ENCODE results near the gene SNED1.

The SNED1 gene

DNA sequence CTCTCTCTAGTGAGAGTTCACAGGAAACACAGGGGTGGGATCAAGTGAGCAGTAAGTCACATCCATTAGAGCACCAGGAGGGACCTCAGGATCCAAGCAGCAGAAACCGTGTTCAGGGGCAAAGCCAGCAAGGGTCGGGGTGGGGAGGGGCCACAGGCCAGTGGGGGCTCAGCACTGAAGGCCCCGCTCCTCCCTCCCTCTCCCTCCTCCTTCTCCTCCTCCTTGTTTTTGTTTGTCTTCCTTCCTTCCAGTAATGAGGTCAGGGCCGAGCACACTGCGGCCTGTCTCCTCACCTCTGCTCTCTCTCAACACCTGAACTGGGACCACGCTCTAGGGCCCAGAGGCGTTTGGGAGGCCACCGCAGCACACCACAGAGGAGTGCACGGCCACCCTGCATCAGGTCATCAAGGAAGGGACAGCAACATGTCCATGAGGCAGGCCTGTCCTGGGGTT is 82.8 kb downstream of the SNED1 start:
- Histone ChIP-seq H3K9me3 (ENCODE audit: control insufficient read depth, insufficient read depth, low read depth, low read length) (no peaks in the 10 kb centered on the region), H3K4me3 (ENCODE audit: low read depth, low read length) (no peak overlapping the region), H3K27me3 (ENCODE audit: control insufficient read depth, insufficient read depth, low read length) (no peaks in the 10 kb centered on the region), H3K9ac (ENCODE audit: low read length) (no peak overlapping the region), H3K36me3 (ENCODE audit: control insufficient read depth, insufficient read depth, low read length) (no peaks in the 10 kb centered on the region), H3K4me1 (ENCODE audit: control insufficient read depth, insufficient read depth, low read length) (no peaks in the 10 kb centered on the region), H3K27ac (ENCODE audit: low read depth, low read length) (no peak overlapping the region)

DNA sequence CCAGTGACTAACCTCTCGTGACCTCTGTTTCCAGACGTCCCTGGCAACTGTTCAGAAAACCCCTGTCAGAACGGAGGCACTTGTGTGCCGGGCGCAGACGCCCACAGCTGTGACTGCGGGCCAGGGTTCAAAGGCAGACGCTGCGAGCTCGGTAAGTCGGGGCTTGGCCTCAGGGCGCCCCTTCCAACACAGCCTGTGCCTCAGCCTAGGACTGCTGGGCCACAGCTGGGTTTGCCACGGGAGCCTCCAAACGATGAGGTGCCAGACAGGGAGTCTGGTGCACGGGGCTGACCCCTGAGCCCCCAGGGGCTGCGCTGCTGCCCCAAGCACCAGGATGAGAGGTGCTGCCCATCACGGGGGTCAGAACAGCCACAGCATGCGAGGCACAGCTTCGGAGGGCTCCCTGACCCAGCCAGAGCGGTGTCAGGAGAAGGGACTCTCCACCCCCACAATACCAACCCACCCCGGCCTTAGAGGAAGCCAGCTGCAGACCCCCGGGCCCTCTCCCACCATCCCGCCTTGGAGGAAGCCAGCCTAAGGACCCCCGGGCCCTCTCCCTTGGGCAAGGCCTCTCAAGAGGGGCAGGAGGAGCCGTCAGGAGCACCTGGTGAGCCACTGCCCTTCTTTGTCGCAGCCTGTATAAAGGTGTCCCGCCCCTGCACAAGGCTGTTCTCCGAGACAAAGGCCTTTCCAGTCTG is 83.4 kb downstream of the SNED1 start:
- Histone ChIP-seq H3K4me1 (ENCODE audit: control insufficient read depth, insufficient read depth, low read length) (no peaks in the 10 kb centered on the region), H3K4me3 (ENCODE audit: low read depth, low read length) (no peak overlapping the region), H3K27ac (ENCODE audit: low read depth, low read length) (no peak overlapping the region), H3K36me3 (ENCODE audit: control insufficient read depth, insufficient read depth, low read length) (peaks cover 4% of the 10 kb centered on the region; the same call in 1 of the 2 replicates), H3K9me3 (ENCODE audit: control insufficient read depth, insufficient read depth, low read depth, low read length) (no peaks in the 10 kb centered on the region), H3K27me3 (ENCODE audit: control insufficient read depth, insufficient read depth, low read length) (no peaks in the 10 kb centered on the region), H3K9ac (ENCODE audit: low read length) (peak overlapping the region; percentile 9)

DNA sequence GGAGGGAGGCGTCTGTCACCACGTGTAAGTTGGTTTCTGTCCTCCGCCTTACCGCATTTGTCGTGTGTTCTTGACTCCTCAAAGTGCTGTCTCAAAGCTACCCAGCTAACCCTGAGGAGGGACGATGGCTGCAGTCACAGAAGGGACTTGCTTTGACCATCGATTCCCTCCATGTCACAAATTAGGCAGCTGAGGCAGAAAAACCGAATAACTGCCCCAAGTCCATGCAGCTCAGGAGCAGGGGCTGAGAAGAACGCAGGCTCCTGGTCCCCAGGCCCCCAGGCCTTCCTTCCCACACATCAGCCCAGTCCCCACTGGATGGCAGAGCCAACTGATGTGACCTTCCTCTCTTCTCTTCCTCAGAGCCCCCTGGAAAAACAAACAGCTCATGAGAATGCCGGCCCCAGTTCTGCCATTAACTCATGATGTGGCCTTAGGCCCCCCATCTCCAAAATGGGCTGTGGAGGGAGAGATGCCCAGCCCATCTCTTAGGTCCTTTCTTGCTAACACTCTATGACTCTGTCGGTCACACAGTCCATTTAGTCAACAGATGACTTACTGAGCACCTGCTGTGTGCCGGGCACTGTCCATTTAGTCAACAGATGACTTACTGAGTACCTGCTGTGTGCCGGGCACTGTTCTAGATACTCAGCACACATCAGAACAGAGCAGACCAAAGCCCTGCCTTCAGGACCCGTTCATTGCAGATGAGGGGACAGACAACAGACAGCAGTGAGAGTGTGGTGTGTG is 84.1 kb downstream of the SNED1 start:
- H3K4me3 ChIP-seq (ENCODE audit: low read depth, low read length) = no peak overlapping the region

DNA sequence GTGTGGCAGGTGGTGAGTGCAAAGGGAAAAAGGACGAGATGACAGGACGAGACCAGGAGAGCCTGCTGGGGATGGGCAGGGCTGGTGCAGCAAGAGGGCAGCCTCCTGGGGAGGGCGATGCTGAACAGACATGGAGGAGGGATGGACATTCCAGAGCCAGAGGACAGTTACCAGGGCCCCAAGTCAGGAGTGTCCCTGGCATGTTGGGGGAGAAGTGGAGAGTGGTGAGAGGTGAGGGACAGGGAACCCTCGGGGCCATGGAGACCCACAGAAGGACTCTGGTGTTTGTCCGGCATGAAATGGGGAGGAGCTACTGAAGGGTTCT is 84.6 kb downstream of the SNED1 start:
- H3K4me1 ChIP-seq (ENCODE audit: control insufficient read depth, insufficient read depth, low read length) = no peaks in the 10 kb centered on the region
- H3K27me3 ChIP-seq (ENCODE audit: control insufficient read depth, insufficient read depth, low read length) = no peaks in the 10 kb centered on the region
- no peak overlapping the region for H3K4me3 ChIP-seq (ENCODE audit: low read depth, low read length)
- H3K9me3 ChIP-seq (ENCODE audit: control insufficient read depth, insufficient read depth, low read depth, low read length) = no peaks in the 10 kb centered on the region
- H3K36me3 ChIP-seq (ENCODE audit: control insufficient read depth, insufficient read depth, low read length) = peaks cover 16% of the 10 kb centered on the region
- no peak overlapping the region for H3K27ac ChIP-seq (ENCODE audit: low read depth, low read length)
- H3K9ac ChIP-seq (ENCODE audit: low read length) = no peak overlapping the region

More for the DNA sequence above, 84.1 kb downstream of the SNED1 start:
- Histone ChIP-seq H3K36me3 (ENCODE audit: control insufficient read depth, insufficient read depth, low read length) (peaks cover 11% of the 10 kb centered on the region), H3K27me3 (ENCODE audit: control insufficient read depth, insufficient read depth, low read length) (no peaks in the 10 kb centered on the region), H3K4me1 (ENCODE audit: control insufficient read depth, insufficient read depth, low read length) (no peaks in the 10 kb centered on the region), H3K27ac (ENCODE audit: low read depth, low read length) (no peak overlapping the region), H3K9ac (ENCODE audit: low read length) (peak overlapping the region; percentile 9), H3K9me3 (ENCODE audit: control insufficient read depth, insufficient read depth, low read depth, low read length) (no peaks in the 10 kb centered on the region)

DNA sequence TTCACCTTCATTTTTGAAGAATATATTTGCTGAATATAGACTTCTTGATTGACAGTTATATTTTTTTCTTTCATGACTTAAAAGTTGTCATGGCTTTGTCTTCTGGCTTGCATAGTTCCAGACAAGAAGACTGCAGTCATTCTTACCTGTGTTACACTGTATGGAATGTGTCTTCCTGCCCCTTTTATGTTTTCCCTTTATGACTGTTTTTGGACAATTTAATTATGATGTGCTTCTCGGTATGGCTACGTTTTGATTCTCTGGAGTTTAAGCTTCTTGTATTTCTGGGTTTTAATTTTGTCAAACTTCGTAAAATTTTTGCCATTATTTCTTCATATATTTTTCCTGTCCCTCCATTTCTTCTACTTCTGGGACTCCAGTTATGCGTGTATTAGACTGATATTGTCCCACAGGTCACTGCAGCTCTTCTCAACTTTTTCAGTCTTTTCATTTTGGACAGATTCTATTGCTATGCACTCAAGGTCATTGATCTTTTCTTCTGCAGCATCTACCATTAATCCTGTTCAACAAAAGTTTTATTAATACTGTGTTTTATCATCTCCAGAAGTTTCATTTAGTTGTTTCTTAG is 86.5 kb downstream of the SNED1 start:
- no peaks in the 10 kb centered on the region for H3K27me3 ChIP-seq (ENCODE audit: control insufficient read depth, insufficient read depth, low read length)
- H3K9me3 ChIP-seq (ENCODE audit: control insufficient read depth, insufficient read depth, low read depth, low read length) = no peaks in the 10 kb centered on the region
- H3K4me3 ChIP-seq (ENCODE audit: low read depth, low read length) = no peak overlapping the region
- H3K4me1 ChIP-seq (ENCODE audit: control insufficient read depth, insufficient read depth, low read length) = no peaks in the 10 kb centered on the region
- H3K27ac ChIP-seq (ENCODE audit: low read depth, low read length) = no peak overlapping the region
- H3K36me3 ChIP-seq (ENCODE audit: control insufficient read depth, insufficient read depth, low read length) = peaks cover 33% of the 10 kb centered on the region
- no peak overlapping the region for H3K9ac ChIP-seq (ENCODE audit: low read length)

DNA sequence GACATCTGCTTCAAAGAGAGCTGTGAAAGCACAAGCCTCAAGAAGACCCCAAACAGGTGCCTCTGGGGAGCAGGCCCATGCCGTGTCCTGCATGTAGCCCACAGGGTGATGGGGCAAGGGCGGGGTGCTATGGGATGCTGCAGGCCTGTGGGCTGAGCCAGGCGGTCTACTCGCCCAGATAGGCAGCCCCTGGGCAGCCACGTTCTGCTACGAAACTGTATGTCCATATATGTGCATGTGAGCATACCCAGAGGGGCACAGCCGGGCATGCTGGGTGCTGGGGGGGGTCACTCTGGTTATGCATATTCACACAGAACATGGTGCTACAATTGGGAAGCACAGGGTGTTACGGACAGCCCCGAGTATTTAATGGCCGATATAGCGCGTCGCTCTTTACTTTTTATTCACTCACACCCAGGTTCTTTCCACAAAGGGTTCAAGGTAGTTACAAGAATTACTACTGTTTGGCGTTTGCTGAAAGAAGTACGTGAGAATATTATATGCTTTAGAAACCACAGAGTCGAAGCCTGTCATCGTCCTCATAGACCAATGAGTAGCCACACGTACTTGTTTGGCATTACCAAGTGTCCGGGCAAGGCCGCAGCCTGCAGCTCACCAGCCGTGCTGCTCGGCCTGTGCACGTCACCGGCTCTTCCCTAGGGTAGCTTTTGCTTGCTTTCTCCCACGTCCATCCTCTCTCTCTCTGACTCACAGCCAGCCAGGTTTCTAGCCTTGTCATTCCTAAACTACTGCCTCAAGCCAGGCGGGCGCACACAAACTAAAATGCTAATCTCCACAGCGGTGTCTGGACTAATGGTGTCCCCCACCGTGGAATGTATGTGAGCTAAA is 89.2 kb downstream of the SNED1 start:
- Histone ChIP-seq H3K27me3 (ENCODE audit: control insufficient read depth, insufficient read depth, low read length) (no peaks in the 10 kb centered on the region), H3K36me3 (ENCODE audit: control insufficient read depth, insufficient read depth, low read length) (peaks cover 49% of the 10 kb centered on the region), H3K4me3 (ENCODE audit: low read depth, low read length) (no peak overlapping the region), H3K9me3 (ENCODE audit: control insufficient read depth, insufficient read depth, low read depth, low read length) (no peaks in the 10 kb centered on the region), H3K9ac (ENCODE audit: low read length) (no peak overlapping the region), H3K4me1 (ENCODE audit: control insufficient read depth, insufficient read depth, low read length) (no peaks in the 10 kb centered on the region), H3K27ac (ENCODE audit: low read depth, low read length) (no peak overlapping the region)

DNA sequence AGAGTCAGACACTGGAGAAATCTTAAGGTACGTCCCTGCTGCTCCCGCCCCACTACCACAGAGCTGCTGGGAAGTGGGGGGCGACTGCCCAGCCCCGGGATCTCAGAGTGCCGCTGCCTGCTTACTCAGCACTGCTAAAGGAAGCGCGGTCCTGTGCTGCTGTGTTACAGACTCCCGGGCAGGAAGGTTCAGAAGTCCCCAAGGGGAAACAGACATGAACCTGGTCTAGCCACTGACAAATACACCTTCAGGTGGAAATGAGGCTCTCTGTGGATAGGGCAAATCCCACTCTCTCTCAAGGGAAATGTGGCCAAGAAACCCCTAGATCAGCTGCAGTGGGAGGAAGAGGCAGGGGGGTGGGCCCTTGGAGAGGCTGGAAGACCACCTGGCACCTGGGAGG is 90.0 kb downstream of the SNED1 start:
- Histone ChIP-seq H3K4me1 (ENCODE audit: control insufficient read depth, insufficient read depth, low read length) (no peaks in the 10 kb centered on the region), H3K27me3 (ENCODE audit: control insufficient read depth, insufficient read depth, low read length) (no peaks in the 10 kb centered on the region), H3K36me3 (ENCODE audit: control insufficient read depth, insufficient read depth, low read length) (peaks cover 55% of the 10 kb centered on the region), H3K9me3 (ENCODE audit: control insufficient read depth, insufficient read depth, low read depth, low read length) (no peaks in the 10 kb centered on the region), H3K4me3 (ENCODE audit: low read depth, low read length) (no peak overlapping the region), H3K9ac (ENCODE audit: low read length) (no peak overlapping the region), H3K27ac (ENCODE audit: low read depth, low read length) (no peak overlapping the region)

DNA sequence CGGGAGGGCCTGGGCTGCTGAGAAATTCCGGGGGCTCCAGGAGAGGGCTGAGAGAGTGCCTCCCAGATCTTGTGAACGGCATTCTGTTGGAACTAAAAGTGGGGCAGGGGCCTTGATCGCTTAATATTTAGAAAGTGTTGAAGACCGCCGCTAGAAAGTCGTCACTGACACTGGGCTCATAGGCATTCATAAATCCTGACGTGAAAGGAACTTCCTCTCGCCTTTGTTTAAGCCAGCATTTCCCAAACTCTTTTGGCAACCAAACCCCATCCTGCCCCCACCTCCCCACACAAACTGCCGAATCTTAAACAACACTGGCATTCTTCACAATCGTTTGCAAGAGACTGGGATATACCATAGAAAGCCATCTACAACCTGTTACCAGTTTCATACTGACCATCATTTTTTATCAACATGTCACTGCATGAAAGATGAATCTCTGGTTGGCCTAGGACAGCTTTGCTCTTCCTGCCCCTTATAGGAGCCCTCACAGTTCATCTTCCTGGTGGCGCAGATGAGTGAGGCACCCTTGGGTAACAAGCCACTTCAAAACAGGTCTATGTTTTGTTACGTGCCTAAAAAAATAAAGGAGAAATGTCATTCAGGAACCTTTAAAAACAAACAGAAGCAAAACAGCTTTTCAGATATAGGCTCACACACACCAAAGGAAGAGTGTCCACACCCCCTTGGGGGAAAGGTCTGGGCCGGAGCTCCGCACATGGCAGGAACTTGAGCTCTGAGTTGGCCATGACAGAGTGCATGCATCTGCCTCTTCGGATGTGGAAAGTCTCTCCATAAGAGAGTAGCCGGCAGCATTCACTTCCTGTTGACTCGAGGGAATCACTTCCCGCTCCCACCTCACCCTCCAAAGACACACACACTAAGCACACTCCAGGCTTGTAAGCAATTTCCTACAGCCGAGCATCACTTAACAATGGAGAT is 90.6 kb downstream of the SNED1 start:
- Histone ChIP-seq H3K27me3 (ENCODE audit: control insufficient read depth, insufficient read depth, low read length) (no peaks in the 10 kb centered on the region), H3K9me3 (ENCODE audit: control insufficient read depth, insufficient read depth, low read depth, low read length) (no peaks in the 10 kb centered on the region), H3K4me3 (ENCODE audit: low read depth, low read length) (no peak overlapping the region), H3K27ac (ENCODE audit: low read depth, low read length) (no peak overlapping the region), H3K4me1 (ENCODE audit: control insufficient read depth, insufficient read depth, low read length) (peaks cover 3% of the 10 kb centered on the region; the same call in 1 of the 2 replicates), H3K36me3 (ENCODE audit: control insufficient read depth, insufficient read depth, low read length) (peaks cover 61% of the 10 kb centered on the region), H3K9ac (ENCODE audit: low read length) (no peak overlapping the region)

DNA sequence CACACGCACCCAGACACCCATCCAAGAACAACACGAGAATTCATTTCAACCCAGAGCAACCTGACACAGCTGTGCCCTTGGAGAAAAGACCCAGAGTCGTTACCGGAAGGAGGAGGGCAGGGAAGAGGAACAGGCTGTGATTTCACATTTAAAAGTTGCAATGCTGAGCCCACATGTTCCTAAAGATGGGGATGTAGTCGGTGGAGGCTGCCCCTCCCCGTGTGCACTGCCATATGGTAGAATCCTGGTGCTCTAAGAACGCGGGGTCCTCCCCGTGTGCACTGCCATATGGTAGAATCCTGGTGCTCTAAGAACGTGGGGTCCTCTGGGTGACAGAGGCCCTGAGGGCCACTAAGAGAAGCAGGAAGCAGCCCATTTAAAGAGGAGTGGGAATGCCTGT is 92.8 kb downstream of the SNED1 start:
- H3K36me3 ChIP-seq (ENCODE audit: control insufficient read depth, insufficient read depth, low read length) = peaks cover 80% of the 10 kb centered on the region
- H3K27me3 ChIP-seq (ENCODE audit: control insufficient read depth, insufficient read depth, low read length) = no peaks in the 10 kb centered on the region
- H3K4me3 ChIP-seq (ENCODE audit: low read depth, low read length) = no peak overlapping the region
- no peaks in the 10 kb centered on the region for H3K9me3 ChIP-seq (ENCODE audit: control insufficient read depth, insufficient read depth, low read depth, low read length)
- no peak overlapping the region for H3K9ac ChIP-seq (ENCODE audit: low read length)
- H3K4me1 ChIP-seq (ENCODE audit: control insufficient read depth, insufficient read depth, low read length) = peaks cover 9% of the 10 kb centered on the region; the same call in 1 of the 2 replicates
- no peak overlapping the region for H3K27ac ChIP-seq (ENCODE audit: low read depth, low read length)

Measured in HUES6 (cell line).